Spleen (tissue), 7 donors: ENCODE results near the gene ZRANB1.

Source experiments
- CTCF ChIP-seq, 11 experiments: fragments of 200-600 bp in 7 of 11; fragments of 450-650 bp in 4 of 11; sonication (generic) in 4 of 11; IDR thresholded peaks in 8 of 11; conservative IDR thresholded peaks in 3 of 11; 1 replicate in 7 of 11; 2 replicates in 4 of 11; pipeline versions ENCODE4 v1.4.0 to v1.8.0; 2016 to 2021; ENCODE audit warnings: antibody characterized with exemption in 11 of 11, inconsistent platforms in 4 of 11, mild to moderate bottlenecking in 1 of 11
- POLR2A ChIP-seq, 3 donors: fragments of 450-650 bp; IDR thresholded peaks; one replicate each; pipeline ENCODE4 v1.5.1; 2017; ENCODE audit warnings: antibody characterized with exemption in 3 of 3, mild to moderate bottlenecking in 1 of 3
- donor health status: DM: no; HTN: no; CAD: no; lungs with moderate emphysema.
- donor health status: DM: no; HTN: no; CAD: no.
- donor health status: DM: no; HTN: no; CAD: no.

GRCh38 chr10:124955868-124956267 is 13.9 kb downstream of the ZRANB1 start:
- TF ChIP-seq CTCF (IDR thresholded peaks at IDR 0.05 in 8 of 11, conservative IDR thresholded peaks at IDR 0.05 in 3 of 11), result no peak
- no peak for TF ChIP-seq POLR2A (IDR thresholded peaks at IDR 0.05)
